ENCODE results near the gene NCR2. TPM values are rescaled to one million over a fixed set of nuclear protein-coding genes. Genes with fewer than 3 reads are reported as not detected.

NCR2 gene
- total and polyA plus RNA-seq, 9 donors, result not detected

- Histone ChIP-seq H3K9me3 (no peaks in the 10 kb centered on the region), H3K27me3 (peaks cover 7% of the 10 kb centered on the region), H3K27ac (no peak overlapping the region), H3K4me1 (ENCODE audit: insufficient read depth) (peaks cover 11% of the 10 kb centered on the region), H3K36me3 (no peaks in the 10 kb centered on the region), H3K4me3 (no peak overlapping the region)
- DNase-seq, result no peak
- 9 to 14% (median 12%) methylated on average over 30 of the region's 30 CpGs for WGBS, 3 donors
- intact Hi-C loops (cut with DNase I), result no loop called here
- TF ChIP-seq EP300 (IDR thresholded peaks at IDR 0.05) (no peak), CTCF (IDR thresholded peaks at IDR 0.05) (no peak), POLR2A (IDR thresholded peaks at IDR 0.05) (no peak)
Measured at GRCh38 chr6:41375598-41376151, 40.3 kb downstream of the NCR2 start.

GRCh38 chr6:41376176-41376575, 40.8 kb downstream of the NCR2 start:
- Histone ChIP-seq H3K4me1 (ENCODE audit: insufficient read depth) (peaks cover 11% of the 10 kb centered on the region), H3K36me3 (no peaks in the 10 kb centered on the region), H3K4me3 (no peak overlapping the region), H3K9me3 (no peaks in the 10 kb centered on the region), H3K27ac (no peak overlapping the region), H3K27me3 (peaks cover 7% of the 10 kb centered on the region)
- TF ChIP-seq POLR2A (IDR thresholded peaks at IDR 0.05), result no peak
- no peak for DNase-seq
- WGBS, 3 donors, result 35 to 53% (median 38%) methylated on average over 5 of the region's 5 CpGs
- intact Hi-C loops (cut with DNase I), result no loop called here

GRCh38 chr6:41377071-41377470, 41.7 kb downstream of the NCR2 start:
- Histone ChIP-seq H3K4me3 (no peak overlapping the region), H3K4me1 (ENCODE audit: insufficient read depth) (peaks cover 11% of the 10 kb centered on the region), H3K36me3 (no peaks in the 10 kb centered on the region), H3K9me3 (no peaks in the 10 kb centered on the region), H3K27ac (no peak overlapping the region), H3K27me3 (peaks cover 7% of the 10 kb centered on the region)
- no peak for TF ChIP-seq CTCF (IDR thresholded peaks at IDR 0.05)
- no peak for TF ChIP-seq EP300 (IDR thresholded peaks at IDR 0.05)
- TF ChIP-seq POLR2A (IDR thresholded peaks at IDR 0.05), result no peak
- intact Hi-C loops (cut with DNase I), result no loop called here
- 81 to 87% (median 83%) methylated on average over 4 of the region's 4 CpGs for WGBS, 3 donors
- no peak for DNase-seq

- Histone ChIP-seq H3K4me3 (no peak overlapping the region), H3K27ac (no peak overlapping the region), H3K9me3 (no peaks in the 10 kb centered on the region), H3K4me1 (ENCODE audit: insufficient read depth) (no peaks in the 10 kb centered on the region), H3K36me3 (no peaks in the 10 kb centered on the region), H3K27me3 (peaks cover 2% of the 10 kb centered on the region)
- TF ChIP-seq CTCF (IDR thresholded peaks at IDR 0.05) (no peak), EP300 (IDR thresholded peaks at IDR 0.05) (no peak), POLR2A (IDR thresholded peaks at IDR 0.05) (no peak)
- no peak for DNase-seq
- intact Hi-C loops (cut with DNase I), result no loop called here
Measured at GRCh38 chr6:41379306-41379705, 43.9 kb downstream of the NCR2 start.

GRCh38 chr6:41386594-41386993, 51.2 kb downstream of the NCR2 start:
- Histone ChIP-seq H3K4me3 (no peak overlapping the region), H3K27ac (no peak overlapping the region), H3K27me3 (no peaks in the 10 kb centered on the region), H3K36me3 (no peaks in the 10 kb centered on the region), H3K4me1 (ENCODE audit: insufficient read depth) (no peaks in the 10 kb centered on the region), H3K9me3 (peaks cover 0 to 4% of the 10 kb centered on the region in 2 donors)
- no peak for DNase-seq
- 62 to 88% (median 70%) methylated on average over 2 of the region's 2 CpGs for WGBS, 3 donors
- intact Hi-C loops (cut with DNase I), result no loop called here
- TF ChIP-seq POLR2A (IDR thresholded peaks at IDR 0.05) (no peak), EP300 (IDR thresholded peaks at IDR 0.05) (no peak), CTCF (IDR thresholded peaks at IDR 0.05) (no peak)

Measured in ovary (tissue), 9 donors.